SK-N-MC (cell line): ENCODE results near the gene HBEGF.

Source experiments
- EZH2 ChIP-seq: fragments of 200-600 bp; sonication (generic); IDR thresholded peaks from one replicate; pipeline ENCODE4 v1.6.1; 2017; ENCODE audit warnings: antibody characterized with exemption
- FOXP2 ChIP-seq: optimal IDR thresholded peaks from 2 replicates; pipeline ENCODE3; 2011; ENCODE audit warnings: mild to moderate bottlenecking, moderate library complexity; ENCODE audit not compliant: insufficient read depth; ENCODE audit errors: extremely low read length, control extremely low read depth
- POLR2AphosphoS5 ChIP-seq: IDR thresholded peaks from 2 replicates; pipeline ENCODE4 v1.6.1; 2012; ENCODE audit warnings: mild to moderate bottlenecking, low read depth, low read length, borderline replicate concordance

GRCh38 chr5:140322751-140323731 lies 23.4 kb downstream of the HBEGF start:
- no peak for TF ChIP-seq EZH2
- no peak for TF ChIP-seq POLR2AphosphoS5
- no peak for TF ChIP-seq FOXP2
